Activated CD8-positive, alpha-beta memory T cell treated with anti-CD3 and anti-CD28 coated beads for 1 hour (primary cell): ENCODE results near the gene TLE1.

Experiments used
- DNase-seq, 2 donors: peaks; one replicate each; pipeline ENCODE4 v3.0.0-alpha.2; 2020; ENCODE audit warnings: low read depth in 1 of 2; ENCODE audit errors: extremely low read depth in 1 of 2

The TLE1 gene

GRCh38 chr9:81686614-81687520, 2.5 kb downstream of the TLE1 start:
- no peak for DNase-seq

- DNase-seq = no peak
Measured at GRCh38 chr9:81685763-81686613, 3.4 kb downstream of the TLE1 start.

- DNase-seq = no peak
Measured at GRCh38 chr9:81684635-81685034, 4.7 kb downstream of the TLE1 start.

GRCh38 chr9:81683704-81684103, 5.6 kb downstream of the TLE1 start:
- no peak for DNase-seq

GRCh38 chr9:81683238-81683637, 6.1 kb downstream of the TLE1 start:
- DNase-seq = no peak

- no peak for DNase-seq
Measured at GRCh38 chr9:81682797-81683196, 6.5 kb downstream of the TLE1 start.

GRCh38 chr9:81682177-81682576, 7.2 kb downstream of the TLE1 start:
- no peak for DNase-seq

- no peak for DNase-seq
Measured at GRCh38 chr9:81680506-81680905, 8.8 kb downstream of the TLE1 start.

- no peak for DNase-seq
Measured at GRCh38 chr9:81680006-81680405, 9.3 kb downstream of the TLE1 start.

GRCh38 chr9:81678088-81678487, 11.3 kb downstream of the TLE1 start:
- no peak for DNase-seq

GRCh38 chr9:81676395-81676794, 13.0 kb downstream of the TLE1 start:
- no peak for DNase-seq

GRCh38 chr9:81673310-81673709, 16.0 kb downstream of the TLE1 start:
- DNase-seq = no peak

GRCh38 chr9:81671880-81672280, 17.5 kb downstream of the TLE1 start:
- DNase-seq = no peak

GRCh38 chr9:81669866-81670265, 19.5 kb downstream of the TLE1 start:
- DNase-seq = no peak

GRCh38 chr9:81669041-81669651, 20.2 kb downstream of the TLE1 start:
- no peak for DNase-seq

GRCh38 chr9:81666123-81666522, 23.2 kb downstream of the TLE1 start:
- no peak for DNase-seq

- no peak for DNase-seq
Measured at GRCh38 chr9:81665322-81665871, 23.9 kb downstream of the TLE1 start.

- DNase-seq = no peak
Measured at GRCh38 chr9:81664638-81665222, 24.6 kb downstream of the TLE1 start.

GRCh38 chr9:81661339-81661738, 28.0 kb downstream of the TLE1 start:
- DNase-seq = no peak

GRCh38 chr9:81656871-81657337, 32.4 kb downstream of the TLE1 start:
- DNase-seq = no peak

GRCh38 chr9:81656004-81656403, 33.3 kb downstream of the TLE1 start:
- DNase-seq = no peak
